H9 (cell line): Measurements from ENCODE around the gene ADAMTS15. TPM values are rescaled to one million over a fixed set of nuclear protein-coding genes. Genes with fewer than 3 reads are reported as not detected.

Experiments used
- DNase-seq: peaks from one replicate; pipeline ENCODE4 v3.0.0-alpha.2; 2017
- H2AFZ ChIP-seq: one replicate; pipeline ENCODE4 v1.6.1; 2013; ENCODE audit warnings: mild to moderate bottlenecking, low read length, control low read depth, moderate library complexity
- H2AK5ac ChIP-seq: 2 replicates; pipeline ENCODE4 v1.6.1; 2013; ENCODE audit warnings: low read length, control low read depth, mixed read lengths; ENCODE audit not compliant: insufficient read length
- H2BK120ac ChIP-seq: one replicate; pipeline ENCODE4 v1.6.1; 2013; ENCODE audit warnings: low read depth, mild to moderate bottlenecking, low read length, control low read depth, inconsistent platforms; ENCODE audit not compliant: poor library complexity, severe bottlenecking
- H2BK12ac ChIP-seq: 2 replicates; pipeline ENCODE4 v1.6.1; 2013; ENCODE audit warnings: low read length, control low read depth, mixed read lengths, low read depth; ENCODE audit not compliant: insufficient read length
- H2BK15ac ChIP-seq: 2 replicates; pipeline ENCODE4 v1.6.1; 2013; ENCODE audit warnings: low read depth, low read length, control low read depth
- H2BK20ac ChIP-seq: one replicate; pipeline ENCODE4 v1.6.1; 2013; ENCODE audit warnings: low read depth, mild to moderate bottlenecking, low read length, control low read depth, inconsistent platforms; ENCODE audit not compliant: poor library complexity, severe bottlenecking
- H2BK5ac ChIP-seq: 2 replicates; pipeline ENCODE4 v1.6.1; 2013; ENCODE audit warnings: low read length, control low read depth, mixed read lengths; ENCODE audit not compliant: insufficient read length
- H3K14ac ChIP-seq: 2 replicates; pipeline ENCODE4 v1.6.1; 2013; ENCODE audit warnings: low read length, control low read depth; ENCODE audit not compliant: insufficient read depth
- H3K18ac ChIP-seq: 2 replicates; pipeline ENCODE4 v1.6.1; 2013; ENCODE audit warnings: low read depth, mild to moderate bottlenecking, mixed read lengths, low read length, control low read depth; ENCODE audit not compliant: insufficient read length
- H3K23ac ChIP-seq: 2 replicates; pipeline ENCODE4 v1.6.1; 2013; ENCODE audit warnings: low read length, control low read depth, mixed read lengths, low read depth; ENCODE audit not compliant: insufficient read length
- H3K23me2 ChIP-seq: 2 replicates; pipeline ENCODE4 v1.6.1; 2013; ENCODE audit warnings: low read depth, mild to moderate bottlenecking, mixed read lengths, low read length, control low read depth; ENCODE audit not compliant: insufficient read length, poor library complexity, severe bottlenecking
- H3K27ac ChIP-seq: 2 replicates; pipeline ENCODE4 v1.5.1; 2013; ENCODE audit warnings: low read length, control low read depth, mixed read lengths, low read depth; ENCODE audit not compliant: insufficient read length
- H3K27me3 ChIP-seq: 2 replicates; pipeline ENCODE4 v1.6.1; 2013; ENCODE audit warnings: low read length, control low read depth, inconsistent platforms; ENCODE audit not compliant: insufficient read depth
- H3K4ac ChIP-seq: 2 replicates; pipeline ENCODE4 v1.6.1; 2013; ENCODE audit warnings: low read depth, mild to moderate bottlenecking, control low read depth, inconsistent platforms, low read length, moderate library complexity
- H3K4me1 ChIP-seq: 2 replicates; pipeline ENCODE4 v1.6.1; 2013; ENCODE audit warnings: low read length, control low read depth, inconsistent platforms; ENCODE audit not compliant: insufficient read depth
- H3K4me2 ChIP-seq: 2 replicates; pipeline ENCODE4 v1.6.1; 2013; ENCODE audit warnings: low read length, control low read depth, mixed read lengths; ENCODE audit not compliant: insufficient read length, insufficient read depth
- H3K56ac ChIP-seq: 2 replicates; pipeline ENCODE4 v1.6.1; 2013; ENCODE audit warnings: low read depth, mild to moderate bottlenecking, mixed read lengths, low read length, control low read depth; ENCODE audit not compliant: insufficient read length
- H3K79me1 ChIP-seq: 2 replicates; pipeline ENCODE4 v1.6.1; 2013; ENCODE audit warnings: low read depth, mild to moderate bottlenecking, moderate library complexity, low read length, control low read depth, inconsistent platforms; ENCODE audit not compliant: insufficient read depth, poor library complexity, severe bottlenecking
- H3K79me2 ChIP-seq: 2 replicates; pipeline ENCODE4 v1.6.1; 2013; ENCODE audit warnings: low read length, control low read depth, inconsistent platforms; ENCODE audit not compliant: insufficient read depth
- H3K9ac ChIP-seq: 2 replicates; pipeline ENCODE4 v1.6.1; 2013; ENCODE audit warnings: low read length, control low read depth, mixed read lengths; ENCODE audit not compliant: insufficient read length; ENCODE audit errors: extremely low read depth
- H3K9me3 ChIP-seq: one replicate; pipeline ENCODE4 v1.6.1; 2013; ENCODE audit warnings: low read depth, low read length, inconsistent platforms; ENCODE audit not compliant: control insufficient read depth
- H3T11ph ChIP-seq: one replicate; pipeline ENCODE4 v1.6.1; 2013; ENCODE audit warnings: mild to moderate bottlenecking, low read length, control low read depth, inconsistent platforms
- H4K20me1 ChIP-seq: one replicate; pipeline ENCODE4 v1.6.1; 2013; ENCODE audit not compliant: control insufficient read depth, insufficient read length, insufficient read depth
- H4K5ac ChIP-seq: 2 replicates; pipeline ENCODE4 v1.6.1; 2013; ENCODE audit warnings: low read depth, mild to moderate bottlenecking, mixed read lengths, low read length, control low read depth; ENCODE audit not compliant: insufficient read length
- H4K8ac ChIP-seq: replicated peaks from 2 replicates; pipeline ENCODE4 v1.6.1; 2013; ENCODE audit warnings: low read length, control low read depth, mixed read lengths, low read depth; ENCODE audit not compliant: insufficient read length
- H4K91ac ChIP-seq: 2 replicates; pipeline ENCODE4 v1.6.1; 2013; ENCODE audit warnings: low read depth, mild to moderate bottlenecking, moderate library complexity, mixed read lengths, low read length, control low read depth; ENCODE audit not compliant: insufficient read length
- H3K27ac Mint-ChIP-seq, 3 experiments: 2 replicates in 2 of 3; 3 replicates in 1 of 3; pipeline ENCODE4 v1.8.0; 2020 to 2021; ENCODE audit warnings: mixed read lengths in 3 of 3, mild to moderate bottlenecking in 1 of 3, moderate library complexity in 1 of 3
- H3K27me3 Mint-ChIP-seq: 2 replicates; pipeline ENCODE4 v1.8.0; 2021; ENCODE audit warnings: low read depth, mild to moderate bottlenecking, moderate library complexity, mixed read lengths
- H3K36me3 Mint-ChIP-seq, 3 experiments: 2 replicates in 2 of 3; 3 replicates in 1 of 3; pipeline ENCODE4 v1.8.0; 2020 to 2021; ENCODE audit warnings: low read depth in 3 of 3, mixed read lengths in 3 of 3; ENCODE audit not compliant: insufficient read depth in 1 of 3
- H3K4me1 Mint-ChIP-seq, 2 experiments: 2 replicates each; pipeline ENCODE4 v1.8.0; 2020; ENCODE audit warnings: mixed read lengths in 2 of 2
- H3K4me3 Mint-ChIP-seq, 2 experiments: 2 replicates in 1 of 2; 3 replicates in 1 of 2; pipeline ENCODE4 v1.8.0; 2020 to 2021; ENCODE audit warnings: mild to moderate bottlenecking in 2 of 2, mixed read lengths in 2 of 2, moderate library complexity in 1 of 2
- H3K9me3 Mint-ChIP-seq, 2 experiments: 2 replicates in 1 of 2; 3 replicates in 1 of 2; pipeline ENCODE4 v1.8.0; 2020; ENCODE audit warnings: mild to moderate bottlenecking in 2 of 2, mixed read lengths in 2 of 2, moderate library complexity in 1 of 2
- CTCF ChIP-seq: fragments of 200-600 bp; sonication (generic); conservative IDR thresholded peaks from 3 replicates; pipeline ENCODE4 v1.8.0; 2021; ENCODE audit warnings: antibody characterized with exemption, mild to moderate bottlenecking
- WGBS: extraction: QIAGEN DNeasy Blood & Tissue Kit; methylation state at CpG from one replicate; pipeline ENCODE4 v1.1.7; 2013; ENCODE audit warnings: missing lambda C conversion rate, low lambda C conversion rate, mixed read lengths; ENCODE audit not compliant: insufficient read length; ENCODE audit errors: extremely low coverage; 5-methylcytosine and 5-hydroxymethylcytosine counted together
- total RNA-seq: library from RNA; stranded (reverse); gene quantifications from 2 replicates; pipeline ENCODE4 v1.2.1, GENCODE V29; 2021

The ADAMTS15 gene
- total RNA-seq, 1 experiment from 2014 or later = 1.3 TPM

GRCh38 chr11:130407978-130408377 lies 40.5 kb upstream of the ADAMTS15 start:
- Histone ChIP-seq H3T11ph (no peak overlapping the region), H4K8ac (no peak overlapping the region), H4K91ac (no peak overlapping the region), H2BK5ac (no peak overlapping the region), H3K18ac (no peak overlapping the region), H2AFZ (no peak overlapping the region), H3K79me1 (no peaks in the 10 kb centered on the region), H3K27me3 (no peaks in the 10 kb centered on the region), H2AK5ac (no peak overlapping the region), H4K20me1 (no peaks in the 10 kb centered on the region), H3K9me3 (no peaks in the 10 kb centered on the region), H2BK20ac (no peak overlapping the region), H3K56ac (no peak overlapping the region), H2BK12ac (no peak overlapping the region), H3K4me2 (no peak overlapping the region), H3K23ac (no peak overlapping the region), H3K14ac (no peak overlapping the region), H3K23me2 (no peaks in the 10 kb centered on the region), H3K4ac (no peak overlapping the region), H3K27ac (no peak overlapping the region), H3K9ac (no peak overlapping the region), H4K5ac (no peak overlapping the region), H3K79me2 (no peaks in the 10 kb centered on the region), H3K4me1 (peaks cover 12% of the 10 kb centered on the region; the same call in 1 of the 2 replicates), H2BK120ac (no peak overlapping the region), H2BK15ac (no peak overlapping the region)
- no CpG with 5 or more reads among the region's 7 CpGs for WGBS
- TF ChIP-seq CTCF = no peak
- no peak for DNase-seq
- Mint-ChIP-seq H3K36me3 (peaks cover 3 to 13% (median 4%) of the 10 kb centered on the region in 3 experiments; a peak in 3 of 7 replicates), H3K4me1 (peaks cover 41 to 51% of the 10 kb centered on the region in 2 experiments), H3K27me3 (peaks cover 42% of the 10 kb centered on the region), H3K9me3 (no peaks in the 10 kb centered on the region; a peak in 1 of 5 replicates), H3K27ac (peak overlapping the region in 1 of 3 experiments; percentile 43; a peak in 1 of 7 replicates), H3K4me3 (no peak overlapping the region)
